Stimulated activated CD8-positive, alpha-beta memory T cell treated with anti-CD3 and anti-CD28 coated beads, Interleukin-15, amount 100 ng/mL, for 4 hours (primary cell): ENCODE data around the gene PSMD12.
"Not testable (repeated sequence)": the region's sequence is repeated elsewhere in the genome, so short reads cannot be mapped to it uniquely, and the experiment has no call there.

Experiments used
- DNase-seq, 2 donors: peaks; one replicate each; pipeline ENCODE4 v3.0.0-alpha.2; 2020; ENCODE audit warnings: low read depth in 2 of 2

PSMD12 gene

GRCh38 chr17:67358612-67359011 is 7.8 kb downstream of the PSMD12 start:
- DNase-seq, result no peak

GRCh38 chr17:67353929-67354574 is 12.3 kb downstream of the PSMD12 start:
- DNase-seq, result no peak

- no peak for DNase-seq
Observed at GRCh38 chr17:67353161-67353560, 13.2 kb downstream of the PSMD12 start.

GRCh38 chr17:67349420-67349819 is 17.0 kb downstream of the PSMD12 start:
- DNase-seq, result no peak

- DNase-seq, result no peak
Observed at GRCh38 chr17:67347826-67348225, 18.6 kb downstream of the PSMD12 start.

- no peak for DNase-seq
Observed at GRCh38 chr17:67343237-67343636, 23.1 kb downstream of the PSMD12 start.

- DNase-seq, result not testable (repeated sequence)
Observed at GRCh38 chr17:67338353-67338752, 28.0 kb downstream of the PSMD12 start.

GRCh38 chr17:67336859-67337258 is 29.5 kb downstream of the PSMD12 start:
- no peak for DNase-seq

- no peak for DNase-seq
Observed at GRCh38 chr17:67335245-67335835, 31.0 kb downstream of the PSMD12 start.

- not testable (repeated sequence) for DNase-seq
Observed at GRCh38 chr17:67332162-67332508, 34.2 kb downstream of the PSMD12 start.

GRCh38 chr17:67331381-67332161 is 34.8 kb downstream of the PSMD12 start:
- DNase-seq, result not testable (repeated sequence)

GRCh38 chr17:67328026-67328425 is 38.4 kb downstream of the PSMD12 start:
- no peak for DNase-seq

- DNase-seq, result not testable (repeated sequence)
Observed at GRCh38 chr17:67326959-67327745, 39.2 kb downstream of the PSMD12 start.

- DNase-seq, result no peak
Observed at GRCh38 chr17:67326440-67326839, 39.9 kb downstream of the PSMD12 start.

GRCh38 chr17:67324330-67324729 is 42.0 kb downstream of the PSMD12 start:
- DNase-seq, result no peak

GRCh38 chr17:67323445-67323844 is 42.9 kb downstream of the PSMD12 start:
- no peak for DNase-seq

GRCh38 chr17:67322042-67322787 is 44.2 kb downstream of the PSMD12 start:
- DNase-seq, result no peak

GRCh38 chr17:67321486-67321885 is 44.9 kb downstream of the PSMD12 start:
- not testable (repeated sequence) for DNase-seq

- DNase-seq, result no peak
Observed at GRCh38 chr17:67316781-67317180, 49.6 kb downstream of the PSMD12 start.

- no peak for DNase-seq
Observed at GRCh38 chr17:67315865-67316264, 50.5 kb downstream of the PSMD12 start.

- DNase-seq, result no peak
Observed at GRCh38 chr17:67312265-67312664, 54.1 kb downstream of the PSMD12 start.
